GM21786 (cell line): ENCODE data around the gene ADARB1.

Experiments used
- ATAC-seq: cut with Tn5 transposase; IDR thresholded peaks from one replicate; pipeline ENCODE4 v1.9.1; 2021; ENCODE audit not compliant: unreplicated experiment

The ADARB1 gene

GRCh38 chr21:45190013-45190412 lies 115.6 kb downstream of the ADARB1 start:
- ATAC-seq = no peak

GRCh38 chr21:45192332-45192731 lies 118.0 kb downstream of the ADARB1 start:
- ATAC-seq = no peak

DNA sequence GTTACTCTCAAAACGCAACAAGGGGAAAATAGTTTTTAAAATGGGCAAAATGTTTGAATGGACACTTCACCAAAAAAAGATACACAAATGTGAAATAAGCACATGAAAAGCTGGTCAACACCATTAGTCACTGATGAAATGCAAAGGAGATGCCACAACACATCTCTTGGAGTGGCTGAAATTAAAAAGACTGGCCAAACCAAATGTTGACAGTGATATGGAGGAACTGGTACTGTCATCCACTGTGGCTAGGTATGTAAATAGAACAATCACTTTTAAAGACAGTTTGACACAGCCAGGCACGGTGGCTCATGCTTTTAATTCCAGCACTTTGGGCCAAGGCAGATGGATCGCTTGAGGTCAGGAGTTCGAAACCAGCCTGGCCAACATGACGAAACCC lies 122.2 kb downstream of the ADARB1 start:
- no peak for ATAC-seq

- ATAC-seq = no peak
These were observed 124.8 kb downstream of the ADARB1 start for GRCh38 chr21:45199201-45199600.

GRCh38 chr21:45200031-45200430 lies 125.7 kb downstream of the ADARB1 start:
- ATAC-seq = no peak

- ATAC-seq = no peak
These were observed 126.4 kb downstream of the ADARB1 start for GRCh38 chr21:45200581-45201296.

DNA sequence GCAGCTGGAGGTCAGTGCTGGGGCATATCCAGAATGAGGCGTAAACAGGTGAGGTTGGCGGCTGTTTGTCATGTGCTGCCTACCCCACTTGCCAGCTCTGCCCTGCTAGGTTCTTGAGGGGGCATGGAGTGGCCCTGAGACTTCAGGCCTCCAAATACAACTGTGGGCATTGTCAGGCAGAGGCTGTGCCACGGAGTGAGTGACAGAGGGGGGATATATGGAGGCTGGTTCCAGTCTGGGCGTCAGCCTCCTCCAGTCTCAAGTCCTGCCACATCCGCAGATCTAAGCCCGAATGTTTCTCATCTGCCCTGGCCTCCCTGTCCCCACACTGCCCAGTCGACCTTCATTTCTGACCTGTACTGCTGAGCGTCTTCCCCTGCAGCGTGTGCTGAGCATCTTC lies 128.0 kb downstream of the ADARB1 start:
- ATAC-seq = no peak

- ATAC-seq = no peak
These were observed 128.5 kb downstream of the ADARB1 start for GRCh38 chr21:45202889-45203288.

- no peak for ATAC-seq
These were observed 129.6 kb downstream of the ADARB1 start for GRCh38 chr21:45203983-45204382.

- no peak for ATAC-seq
These were observed 130.0 kb downstream of the ADARB1 start for GRCh38 chr21:45204395-45204794.

DNA sequence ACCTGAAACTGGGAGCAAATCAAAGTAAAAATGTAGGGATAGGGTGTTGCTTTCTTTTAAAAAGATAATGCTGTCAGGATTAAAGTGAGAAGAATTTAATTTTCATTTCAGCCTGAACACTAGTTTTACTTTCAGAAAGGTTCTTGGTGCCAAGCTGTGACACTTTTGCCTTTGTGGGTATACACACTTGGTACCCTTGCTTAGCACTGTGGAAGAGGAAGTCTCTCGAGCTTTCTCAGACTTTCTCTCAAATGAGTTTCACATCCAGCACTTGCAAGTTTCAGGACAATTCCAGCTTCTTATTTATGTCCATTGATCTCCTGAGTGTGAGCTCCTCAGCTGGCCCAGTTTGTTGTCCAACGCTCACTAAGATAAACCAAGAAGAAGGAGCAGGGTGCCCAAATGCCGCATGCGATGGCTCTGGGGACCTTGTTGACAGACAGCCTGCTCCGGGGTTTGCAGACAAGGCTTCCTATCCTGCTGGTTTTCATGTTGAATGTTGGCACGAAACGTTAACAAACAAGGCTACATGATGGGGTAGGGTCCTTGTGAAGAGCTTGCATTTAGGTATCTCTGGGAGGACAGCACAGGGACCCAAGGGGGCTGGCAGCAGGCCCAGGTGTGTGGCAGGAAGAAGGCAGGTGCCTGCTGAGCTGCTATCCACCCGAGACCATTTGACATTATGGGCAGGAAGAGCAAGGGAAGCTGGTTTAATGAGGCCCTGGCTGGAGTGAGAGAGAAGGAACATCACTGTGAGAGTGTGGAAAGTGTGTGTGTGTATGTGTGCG lies 133.7 kb downstream of the ADARB1 start:
- ATAC-seq = no peak

DNA sequence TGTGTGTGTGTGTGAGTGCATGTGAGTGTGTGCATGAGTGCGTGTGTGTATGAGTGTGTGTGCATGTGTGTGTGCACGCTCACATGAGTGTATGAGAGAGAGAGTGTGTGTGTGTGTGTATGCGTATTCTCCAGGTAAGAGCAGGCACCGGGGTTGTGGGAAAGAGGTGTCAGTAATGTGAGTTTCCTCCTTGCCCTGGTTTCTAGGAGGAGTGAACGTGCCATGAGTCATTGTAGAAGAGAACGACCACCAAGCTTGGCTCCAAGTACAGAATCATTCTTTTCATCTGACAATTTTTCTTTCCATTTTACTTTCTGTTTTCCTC lies 134.2 kb downstream of the ADARB1 start:
- no peak for ATAC-seq

DNA sequence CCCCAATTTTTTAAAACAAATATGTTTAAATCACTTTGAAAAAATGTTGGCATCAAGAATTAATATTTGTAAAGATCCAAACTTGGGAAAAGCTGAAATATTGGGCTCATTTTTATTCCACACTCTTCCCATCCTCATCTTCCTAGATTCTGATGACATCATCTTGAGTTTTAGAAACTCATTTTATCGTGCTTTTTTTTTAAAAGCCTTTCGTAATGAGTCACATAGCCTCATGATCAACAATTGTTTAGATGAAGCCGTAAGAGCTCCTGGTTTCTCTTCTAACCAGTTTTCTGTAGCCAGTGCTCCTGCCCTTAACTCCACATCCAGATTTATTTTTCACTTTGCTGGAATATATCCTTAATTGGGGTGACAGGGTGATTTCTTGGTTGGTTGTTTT lies 134.7 kb downstream of the ADARB1 start:
- ATAC-seq = no peak

- ATAC-seq = no peak
These were observed 135.4 kb downstream of the ADARB1 start for GRCh38 chr21:45209685-45210284.

DNA sequence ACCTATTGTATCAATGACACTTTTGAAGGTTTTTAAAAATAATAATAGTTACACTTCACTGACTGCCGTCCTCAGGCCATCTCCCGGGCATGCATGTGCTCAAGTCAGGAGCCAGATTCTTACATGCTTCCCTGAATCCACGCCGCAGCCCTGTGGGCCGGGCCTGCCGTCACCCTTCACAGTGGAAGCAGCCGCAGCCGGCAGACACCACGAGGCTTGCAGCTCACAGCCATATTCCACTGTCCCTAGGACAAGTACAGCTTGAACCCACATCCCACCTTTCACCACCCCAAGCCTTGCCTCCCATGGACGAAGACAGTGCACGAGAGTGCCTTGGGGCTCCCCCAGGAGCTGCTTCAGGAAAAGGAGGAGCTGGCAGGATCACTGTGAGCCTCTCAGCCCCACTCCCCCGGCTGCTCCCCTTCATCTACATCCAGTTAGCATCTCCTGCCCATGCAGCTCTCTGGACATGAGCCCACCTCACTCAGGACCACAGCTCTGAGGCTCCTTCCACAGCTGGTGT lies 136.1 kb downstream of the ADARB1 start:
- no peak for ATAC-seq

DNA sequence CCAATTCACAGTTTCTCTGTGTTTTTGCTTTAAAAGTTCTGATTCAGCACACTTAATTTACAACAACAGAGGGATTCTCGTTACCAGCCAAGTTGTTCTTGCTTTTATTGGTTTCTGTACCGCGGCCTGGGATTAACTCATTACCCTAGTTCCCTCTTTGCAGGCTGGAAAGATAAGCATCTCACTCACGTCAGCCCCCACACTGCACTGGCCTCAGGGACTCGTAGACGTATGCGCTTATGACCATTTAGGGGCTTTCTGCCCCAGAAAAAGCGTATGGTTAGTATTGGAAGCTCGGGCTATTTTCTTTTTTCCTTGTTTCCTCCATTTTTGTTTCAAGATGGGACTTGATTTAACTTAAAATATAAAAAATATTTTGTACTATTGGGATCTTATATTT lies 137.3 kb downstream of the ADARB1 start:
- ATAC-seq = no peak

GRCh38 chr21:45213392-45213791 lies 139.0 kb downstream of the ADARB1 start:
- no peak for ATAC-seq

- no peak for ATAC-seq
These were observed 140.8 kb downstream of the ADARB1 start for GRCh38 chr21:45215213-45215612.

GRCh38 chr21:45217010-45217409 lies 142.6 kb downstream of the ADARB1 start:
- ATAC-seq = no peak

- no peak for ATAC-seq
These were observed 145.1 kb downstream of the ADARB1 start for GRCh38 chr21:45219517-45219916.

- no peak for ATAC-seq
These were observed 145.7 kb downstream of the ADARB1 start for GRCh38 chr21:45220071-45220481.
